ENCODE measurements around the gene RHEBL1. TPM values are rescaled to one million over a fixed set of nuclear protein-coding genes. Genes with fewer than 3 reads are reported as not detected.

Gene RHEBL1
- total and polyA plus RNA-seq, 2 of the 8 experiments (the other 6 are each of a cell fraction or from before 2014, with no cell fraction given): 7.5 to 9.4 TPM

- no peak overlapping the region for H3K14ac ChIP-seq (ENCODE audit: insufficient read length)
- no peak overlapping the region for H4K8ac ChIP-seq (ENCODE audit: extremely low read depth, insufficient read depth, low read length)
- peaks cover under 1 to 13% of the 10 kb centered on the region in 2 experiments; a peak in 3 of 4 replicates for H3K79me2 ChIP-seq (ENCODE audit: control insufficient read depth in 1 of 2, insufficient read depth in 2 of 2, low read length in 2 of 2)
- H4K91ac ChIP-seq (replicated peaks; ENCODE audit: insufficient read length, low read length): no peak overlapping the region
- H2AK5ac ChIP-seq (ENCODE audit: low read depth, low read length): no peak overlapping the region
- H2BK20ac ChIP-seq (ENCODE audit: low read length): no peak overlapping the region
- H2AFZ ChIP-seq (ENCODE audit: low read length): no peak overlapping the region
- H3K4me3 ChIP-seq (ENCODE audit: extremely low read depth in 1 of 4, insufficient read depth in 2 of 4, low read depth in 3 of 4, low read length in 4 of 4): no peak overlapping the region
- H3K56ac ChIP-seq (replicated peaks; ENCODE audit: insufficient read length, low read depth, low read length): no peak overlapping the region
- H3K4me2 ChIP-seq (ENCODE audit: insufficient read depth in 1 of 2, low read depth in 2 of 2, low read length in 2 of 2): no peak overlapping the region
- no peak overlapping the region for H2BK5ac ChIP-seq (ENCODE audit: low read depth, low read length)
- H2BK15ac ChIP-seq (ENCODE audit: low read length): no peak overlapping the region
- TF ChIP-seq ATF3 (IDR thresholded peaks at IDR 0.05; ENCODE audit: insufficient read depth, low read depth, low read length) (no peak), TCF12 (IDR thresholded peaks at IDR 0.05; ENCODE audit: low read depth, low read length) (no peak), HDAC6 (IDR thresholded peaks at IDR 0.05; ENCODE audit: low read depth, low read length) (no peak), KDM4A (IDR thresholded peaks at IDR 0.05; ENCODE audit: low read depth, low read length, severe bottlenecking) (no peak), NANOG (IDR thresholded peaks at IDR 0.05; ENCODE audit: insufficient read depth, low read depth, low read length, poor library complexity, severe bottlenecking) (no peak), SUZ12 (IDR thresholded peaks at IDR 0.05; ENCODE audit: low read length) (no peak), EGR1 (IDR thresholded peaks at IDR 0.05; ENCODE audit: borderline replicate concordance, low read depth, low read length) (no peak), TAF7 (optimal IDR thresholded peaks at IDR 0.05; ENCODE audit: borderline replicate concordance, low read depth, low read length) (no peak), SIRT6 (IDR thresholded peaks at IDR 0.05; ENCODE audit: low read length) (no peak), CBX8 (IDR thresholded peaks at IDR 0.05; ENCODE audit: borderline replicate concordance, low read depth, low read length) (no peak), SP1 (IDR thresholded peaks at IDR 0.05; ENCODE audit: low read depth, low read length) (no peak), BRCA1 (IDR thresholded peaks at IDR 0.05; ENCODE audit: low read depth, low read length) (no peak)
- no peak overlapping the region for H3K23ac ChIP-seq (ENCODE audit: insufficient read length)
- peaks cover 7% of the 10 kb centered on the region; the same call in 1 of the 2 replicates for H3K79me1 ChIP-seq (ENCODE audit: low read depth, low read length)
- 91% methylated on average over 20 of the region's 20 CpGs; no CpG with 5 or more reads in 1 of the 2 experiments for WGBS, 2 experiments (ENCODE audit: extremely low coverage in 1 of 2, insufficient coverage in 1 of 2, insufficient read length in 1 of 2, insufficient replicate concordance in 2 of 2, low coverage in 1 of 2, low lambda C conversion rate in 2 of 2, missing lambda C conversion rate in 1 of 2)
- no peak overlapping the region for H4K5ac ChIP-seq (ENCODE audit: insufficient read length, low read depth, low read length)
- no peak overlapping the region for H2BK12ac ChIP-seq (ENCODE audit: low read depth, low read length)
- DNase-seq (ENCODE audit: low read depth in 1 of 2, low spot score in 2 of 2) (no peak), FAIRE-seq (no peak)
- POLR2A ChIA-PET (ENCODE audit: partially characterized antibody): interaction anchor here (2.2 to 21.2 kb wide), 2 partner anchors 20 to 222 kb away, joined by 4 to 339 read pairs; no protein-coding TSS in a partner anchor
- peaks cover 55 to 92% (median 87%) of the 10 kb centered on the region in 4 experiments for H3K36me3 ChIP-seq (ENCODE audit: control insufficient read depth in 2 of 4, insufficient read depth in 4 of 4, low read length in 3 of 4)
- no peak overlapping the region for H3K9ac ChIP-seq (replicated peaks in 1 of 4; ENCODE audit: extremely low read depth in 1 of 4, low read depth in 3 of 4, low read length in 3 of 4)
- H3K23me2 ChIP-seq (ENCODE audit: low read depth, low read length): no peaks in the 10 kb centered on the region
- no peaks in the 10 kb centered on the region for H3K4me1 ChIP-seq (replicated peaks in 1 of 4; ENCODE audit: control insufficient read depth in 3 of 4, insufficient read depth in 4 of 4, low read length in 3 of 4)
- no peaks in the 10 kb centered on the region for H3K9me3 ChIP-seq (ENCODE audit: insufficient read depth in 2 of 2, low read depth in 1 of 2, low read length in 1 of 2)
- no peak overlapping the region for H2BK120ac ChIP-seq (replicated peaks; ENCODE audit: low read depth, low read length)
- no peak overlapping the region for H3K18ac ChIP-seq (ENCODE audit: extremely low read depth, low read length)
- H3K4ac ChIP-seq (replicated peaks; ENCODE audit: insufficient read length, low read depth, low read length): no peak overlapping the region
- H3K27ac ChIP-seq (ENCODE audit: low read depth, low read length): no peak overlapping the region
- H4K20me1 ChIP-seq (replicated peaks in 1 of 2; ENCODE audit: control insufficient read depth in 1 of 2, insufficient read depth in 2 of 2, low read length in 2 of 2): peaks cover 16 to 47% of the 10 kb centered on the region in 2 experiments
- CTCF ChIA-PET (ENCODE audit: partially characterized antibody): interaction anchor here (0.5 to 9.1 kb wide), 5 partner anchors 15 to 55 kb away, joined by 3 to 126 read pairs (median 5); no protein-coding TSS in a partner anchor
- H3K27me3 ChIP-seq (replicated peaks in 1 of 4; ENCODE audit: control insufficient read depth in 3 of 4, extremely low read depth in 1 of 4, insufficient read depth in 3 of 4, low read length in 3 of 4): no peaks in the 10 kb centered on the region
Measured at GRCh38 chr12:49049566-49050224, 20.1 kb downstream of the RHEBL1 start.

All from H1 (cell line).